Neural crest cell (in vitro differentiated cells): ENCODE results near the gene ZBTB7B. TPM values are rescaled to one million over a fixed set of nuclear protein-coding genes. Genes with fewer than 3 reads are reported as not detected.
A peak's percentile ranks its signal among the peaks of the same experiment; 100 is the strongest.

ENCODE experiments used
- DNase-seq: peaks from one replicate; pipeline ENCODE4 v3.0.0; 2021; ENCODE audit warnings: low read depth, mixed read lengths, low spot score
- H3K27ac Mint-ChIP-seq: one replicate; pipeline ENCODE4 v1.8.0; 2021; ENCODE audit warnings: mild to moderate bottlenecking, mixed read lengths; ENCODE audit not compliant: unreplicated experiment
- H3K27me3 Mint-ChIP-seq: 2 replicates; pipeline ENCODE4 v1.8.0; 2021; ENCODE audit warnings: low read depth, mild to moderate bottlenecking, mixed read lengths
- H3K36me3 Mint-ChIP-seq: 2 replicates; pipeline ENCODE4 v1.8.0; 2021; ENCODE audit warnings: low read depth, mild to moderate bottlenecking, mixed read lengths
- H3K4me1 Mint-ChIP-seq: 2 replicates; pipeline ENCODE4 v1.8.0; 2021; ENCODE audit warnings: mixed read lengths
- H3K4me3 Mint-ChIP-seq: one replicate; pipeline ENCODE4 v1.8.0; 2021; ENCODE audit warnings: mild to moderate bottlenecking, mixed read lengths
- H3K9me3 Mint-ChIP-seq: 2 replicates; pipeline ENCODE4 v1.8.0; 2021; ENCODE audit warnings: mixed read lengths
- total RNA-seq: library from RNA; stranded (reverse); gene quantifications from 2 replicates; pipeline ENCODE4 v1.2.1, GENCODE V29; 2021
- TF ChIP-seq, protein P1 (sequence below): fragments of 200-600 bp; sonication (generic); conservative IDR thresholded peaks from 2 replicates; pipeline ENCODE4 v1.5.0; 2021; ENCODE audit warnings: antibody characterized with exemption, mild to moderate bottlenecking

ZBTB7B gene
- total RNA-seq, 1 donor from 2014 or later = 6.9 TPM

DNA sequence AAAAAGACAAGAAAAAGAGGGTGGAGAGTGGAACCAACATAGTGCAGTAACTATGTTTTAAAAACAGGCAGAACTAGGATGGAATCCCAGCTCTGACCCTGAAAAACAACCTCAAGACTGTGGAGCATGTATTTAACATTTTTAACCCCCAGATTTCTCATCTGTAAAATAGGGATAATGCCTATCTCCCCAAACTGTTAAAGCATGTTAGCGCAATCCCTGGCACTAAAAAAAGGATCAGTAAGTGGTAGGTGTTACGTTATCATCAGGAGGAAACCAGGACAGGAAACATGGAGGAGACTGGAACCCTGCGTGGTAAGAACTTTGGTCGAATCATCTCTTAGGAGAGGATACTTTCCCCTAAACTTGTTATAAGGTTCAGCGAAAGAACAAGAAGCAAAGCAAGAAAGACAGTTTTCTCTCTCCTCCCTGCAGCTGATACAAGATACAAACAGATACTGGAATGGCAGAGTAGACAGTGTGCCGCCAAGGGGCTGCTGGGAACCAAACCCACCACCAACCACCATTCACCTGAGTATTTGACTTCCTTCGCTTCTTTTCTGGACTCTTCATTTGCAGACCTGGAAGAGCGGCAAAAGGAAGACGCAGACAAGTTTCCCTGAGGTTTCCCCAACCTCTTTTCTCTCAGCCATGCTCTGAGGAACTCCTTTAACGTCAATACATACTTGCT, 42.0 kb upstream of the ZBTB7B start:
- H3K9me3 Mint-ChIP-seq = no peaks in the 10 kb centered on the region
- peaks cover 41% of the 10 kb centered on the region for H3K4me1 Mint-ChIP-seq
- no peak for DNase-seq
- H3K4me3 Mint-ChIP-seq = peak overlapping the region; percentile 95
- TF ChIP-seq, protein P1, sequence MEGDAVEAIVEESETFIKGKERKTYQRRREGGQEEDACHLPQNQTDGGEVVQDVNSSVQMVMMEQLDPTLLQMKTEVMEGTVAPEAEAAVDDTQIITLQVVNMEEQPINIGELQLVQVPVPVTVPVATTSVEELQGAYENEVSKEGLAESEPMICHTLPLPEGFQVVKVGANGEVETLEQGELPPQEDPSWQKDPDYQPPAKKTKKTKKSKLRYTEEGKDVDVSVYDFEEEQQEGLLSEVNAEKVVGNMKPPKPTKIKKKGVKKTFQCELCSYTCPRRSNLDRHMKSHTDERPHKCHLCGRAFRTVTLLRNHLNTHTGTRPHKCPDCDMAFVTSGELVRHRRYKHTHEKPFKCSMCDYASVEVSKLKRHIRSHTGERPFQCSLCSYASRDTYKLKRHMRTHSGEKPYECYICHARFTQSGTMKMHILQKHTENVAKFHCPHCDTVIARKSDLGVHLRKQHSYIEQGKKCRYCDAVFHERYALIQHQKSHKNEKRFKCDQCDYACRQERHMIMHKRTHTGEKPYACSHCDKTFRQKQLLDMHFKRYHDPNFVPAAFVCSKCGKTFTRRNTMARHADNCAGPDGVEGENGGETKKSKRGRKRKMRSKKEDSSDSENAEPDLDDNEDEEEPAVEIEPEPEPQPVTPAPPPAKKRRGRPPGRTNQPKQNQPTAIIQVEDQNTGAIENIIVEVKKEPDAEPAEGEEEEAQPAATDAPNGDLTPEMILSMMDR = no peak
- H3K36me3 Mint-ChIP-seq = peaks cover 8% of the 10 kb centered on the region
- H3K27ac Mint-ChIP-seq = peak overlapping the region; percentile 43
- no peaks in the 10 kb centered on the region for H3K27me3 Mint-ChIP-seq

DNA sequence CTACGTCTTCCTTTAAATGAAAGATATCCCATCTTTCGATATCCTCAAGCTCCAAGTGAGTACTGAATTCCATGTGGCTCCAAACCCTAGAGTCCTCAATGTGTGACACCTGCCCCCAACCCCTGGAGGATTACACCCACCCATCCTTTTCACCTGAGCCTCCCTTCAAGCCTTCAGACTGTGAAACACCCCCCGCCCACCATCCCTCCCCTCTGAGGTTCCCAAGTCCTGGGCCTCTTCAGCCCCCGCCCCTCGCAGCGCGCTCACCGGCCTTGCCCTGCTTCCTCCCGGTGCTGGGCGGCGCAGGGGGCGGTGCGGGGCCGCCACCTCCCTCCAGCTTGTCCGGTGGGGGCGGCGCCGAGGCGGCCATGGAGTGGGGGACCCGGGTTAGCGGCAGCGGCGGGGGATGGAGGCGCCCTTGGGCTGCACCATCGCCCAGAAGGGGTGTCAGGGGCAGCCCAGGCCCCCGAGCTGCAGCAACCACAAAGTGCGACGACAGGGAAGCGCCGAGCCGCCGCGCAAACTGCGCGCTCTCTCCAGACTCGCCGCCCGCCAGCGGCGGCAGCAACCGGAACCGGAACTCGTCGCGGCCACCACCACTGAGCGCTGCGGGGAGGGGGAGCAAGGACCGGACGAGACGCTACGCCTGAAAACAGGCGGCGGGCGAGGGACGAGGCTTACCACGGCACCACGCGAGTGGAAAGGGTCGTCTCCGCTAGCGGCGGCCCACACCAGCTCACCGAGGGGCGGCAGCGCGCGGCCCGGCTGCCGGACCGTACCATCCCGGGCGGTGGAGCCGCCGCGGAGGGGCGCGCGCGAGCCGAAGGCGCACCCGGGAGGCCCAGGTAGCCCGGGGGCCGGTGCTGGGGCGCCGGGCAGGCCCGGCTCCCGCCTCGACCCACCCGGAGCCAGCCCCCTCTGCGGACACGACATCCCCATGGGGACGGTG, 41.1 kb upstream of the ZBTB7B start, which contains the start of gene PYGO2:
PYGO2 (minus strand) TSS at position 576 of the 949 bp plus-strand sequence; CDS start at position 370, 206 bp downstream.
- Mint-ChIP-seq H3K4me1 (peaks cover 32% of the 10 kb centered on the region), H3K27ac (peak within 1 kb of the TSS; percentile 83), H3K27me3 (no peaks in the 10 kb centered on the region), H3K9me3 (no peaks in the 10 kb centered on the region), H3K36me3 (peaks cover 8% of the 10 kb centered on the region), H3K4me3 (peak within 1 kb of the TSS; percentile 96)
- DNase-seq = peak; percentile 76
- TF ChIP-seq, protein P1 = peak; percentile 67

DNA sequence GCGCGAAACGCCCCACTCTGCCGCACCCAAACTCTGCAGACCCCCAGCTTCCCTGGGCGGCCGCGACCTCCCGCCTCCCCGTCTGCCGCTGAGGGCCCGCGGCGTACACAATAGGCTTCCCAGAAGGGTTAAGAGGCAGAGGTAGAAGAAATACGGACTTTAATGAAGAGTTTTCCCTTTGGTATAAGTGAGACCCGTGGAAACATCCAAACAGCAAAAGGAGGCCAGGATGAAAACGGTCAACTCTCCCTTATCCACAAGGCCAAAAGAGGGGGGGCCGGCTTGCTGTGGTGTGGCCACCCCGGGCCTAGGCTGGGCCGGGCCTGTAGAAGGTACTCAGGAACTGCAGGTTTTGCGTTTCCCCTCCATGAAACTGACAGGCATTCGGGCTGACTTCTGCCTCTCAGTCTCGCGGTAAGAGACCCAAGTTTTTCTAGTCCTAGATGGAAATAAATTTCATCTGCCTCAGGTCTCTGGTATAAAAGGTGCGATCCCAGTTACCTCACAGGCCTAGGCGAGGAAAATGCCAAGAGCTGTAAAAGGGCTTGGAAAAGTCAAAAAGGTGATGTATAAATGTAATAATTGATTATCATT, 40.3 kb upstream of the ZBTB7B start:
- Mint-ChIP-seq H3K36me3 (peaks cover 8% of the 10 kb centered on the region), H3K27ac (peak overlapping the region; percentile 83), H3K4me1 (peaks cover 25% of the 10 kb centered on the region), H3K9me3 (no peaks in the 10 kb centered on the region), H3K27me3 (no peaks in the 10 kb centered on the region), H3K4me3 (peak overlapping the region; percentile 96)
- TF ChIP-seq, protein P1 = peak; percentile 3
- DNase-seq = no peak

DNA sequence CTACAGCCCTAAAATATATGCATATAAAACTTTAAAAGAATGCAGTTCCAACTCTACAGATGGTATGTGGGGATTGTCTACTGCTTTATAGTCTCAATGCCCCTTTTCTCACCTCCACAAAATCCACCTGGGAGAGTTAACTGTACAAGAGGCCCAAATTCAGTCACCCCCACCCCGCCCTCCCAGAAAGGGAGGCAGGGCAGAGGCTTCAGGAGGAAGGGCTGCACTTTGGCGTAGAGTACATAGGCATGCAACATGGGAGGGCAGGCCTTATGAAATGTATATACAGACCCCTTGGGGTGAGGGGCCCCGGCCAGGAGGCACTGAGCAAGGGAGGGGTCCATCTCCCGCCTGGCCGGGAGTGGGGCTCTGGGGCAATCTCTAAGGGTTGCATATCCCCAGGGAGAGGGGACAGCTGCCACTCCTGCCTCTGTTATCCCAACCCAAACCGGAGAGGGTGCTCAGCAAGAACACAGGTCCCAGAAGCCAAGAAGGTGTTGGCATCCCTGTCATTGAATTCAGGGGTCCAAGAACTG, 39.7 kb upstream of the ZBTB7B start:
- Mint-ChIP-seq H3K27me3 (no peaks in the 10 kb centered on the region), H3K27ac (no peak overlapping the region)

More for the DNA sequence above, 39.7 kb upstream of the ZBTB7B start:
- Mint-ChIP-seq H3K4me3 (peak overlapping the region; percentile 96), H3K36me3 (peaks cover 8% of the 10 kb centered on the region), H3K4me1 (peaks cover 22% of the 10 kb centered on the region), H3K9me3 (no peaks in the 10 kb centered on the region)
- DNase-seq = no peak
- TF ChIP-seq, protein P1 = no peak
